Stimulated activated CD8-positive, alpha-beta memory T cell treated with anti-CD3 and anti-CD28 coated beads, Interleukin-7, amount 100 ng/mL, for 1 hour (primary cell): Measurements from ENCODE around the gene CD86.
"Not testable (repeated sequence)": the region's sequence is repeated elsewhere in the genome, so short reads cannot be mapped to it uniquely, and the experiment has no call there.

Experiments
- DNase-seq, 2 donors: peaks; one replicate each; pipeline ENCODE4 v3.0.0-alpha.2; 2020; ENCODE audit warnings: low read depth in 2 of 2

CD86 gene, protein sequence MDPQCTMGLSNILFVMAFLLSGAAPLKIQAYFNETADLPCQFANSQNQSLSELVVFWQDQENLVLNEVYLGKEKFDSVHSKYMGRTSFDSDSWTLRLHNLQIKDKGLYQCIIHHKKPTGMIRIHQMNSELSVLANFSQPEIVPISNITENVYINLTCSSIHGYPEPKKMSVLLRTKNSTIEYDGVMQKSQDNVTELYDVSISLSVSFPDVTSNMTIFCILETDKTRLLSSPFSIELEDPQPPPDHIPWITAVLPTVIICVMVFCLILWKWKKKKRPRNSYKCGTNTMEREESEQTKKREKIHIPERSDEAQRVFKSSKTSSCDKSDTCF

DNA sequence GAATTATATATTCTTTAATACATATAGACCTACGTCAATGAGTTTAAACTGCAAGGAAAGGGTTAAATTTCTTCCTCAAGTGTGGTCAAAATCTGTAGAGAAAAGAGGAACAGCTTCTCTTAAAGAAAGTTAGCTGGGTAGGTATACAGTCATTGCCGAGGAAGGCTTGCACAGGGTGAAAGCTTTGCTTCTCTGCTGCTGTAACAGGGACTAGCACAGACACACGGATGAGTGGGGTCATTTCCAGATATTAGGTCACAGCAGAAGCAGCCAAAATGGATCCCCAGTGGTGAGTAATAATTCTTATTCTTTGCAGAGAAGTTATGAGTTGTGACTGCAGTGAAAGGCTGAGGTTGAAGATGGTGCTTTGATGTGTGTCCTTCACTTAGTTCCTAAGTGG lies at the start of gene CD86:
CD86 (plus strand) TSS at position 148 of the 400 bp plus-strand sequence; CDS start at position 276, 128 bp downstream.
- no peak for DNase-seq

DNA sequence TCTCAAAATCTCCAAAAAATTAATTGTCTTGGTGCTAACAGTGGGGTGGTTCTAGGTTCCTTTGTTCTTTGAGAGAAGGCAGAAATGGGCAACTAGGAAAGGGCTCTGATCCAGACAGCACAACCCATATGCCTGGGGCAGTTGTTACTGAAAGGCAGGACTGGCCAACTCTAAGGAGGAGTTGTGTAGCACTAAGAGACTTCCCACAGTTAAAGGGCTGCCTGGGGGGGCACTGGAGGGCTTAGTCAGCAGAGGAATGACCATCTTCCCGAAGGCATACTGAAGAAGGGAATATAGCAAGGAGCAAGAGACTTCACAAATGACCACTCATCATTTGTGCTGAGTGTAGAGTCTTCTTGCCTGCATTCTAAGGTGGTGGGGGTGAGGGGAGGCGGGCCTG lies 48.9 kb upstream of the CD86 start:
- DNase-seq, result no peak

DNA sequence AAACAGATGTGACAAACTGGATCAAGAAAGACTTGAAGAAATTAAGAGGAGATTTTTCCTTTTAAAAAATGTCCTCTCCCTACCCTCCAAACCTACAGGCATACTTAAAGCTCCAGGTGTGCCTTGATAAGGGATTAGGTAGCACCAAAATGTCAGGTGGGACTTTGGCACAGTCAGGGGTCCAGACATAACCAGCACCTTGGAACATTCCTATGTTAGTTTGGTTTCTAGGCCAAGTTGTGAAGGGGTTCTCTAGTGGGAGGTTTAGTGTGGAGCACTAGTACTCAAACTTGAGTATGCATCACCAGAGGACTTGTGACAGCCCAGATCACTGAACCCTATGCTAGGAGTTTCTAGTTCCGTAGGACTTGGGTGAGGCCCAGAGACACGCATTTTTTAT lies 47.0 kb upstream of the CD86 start:
- DNase-seq, result no peak

DNA sequence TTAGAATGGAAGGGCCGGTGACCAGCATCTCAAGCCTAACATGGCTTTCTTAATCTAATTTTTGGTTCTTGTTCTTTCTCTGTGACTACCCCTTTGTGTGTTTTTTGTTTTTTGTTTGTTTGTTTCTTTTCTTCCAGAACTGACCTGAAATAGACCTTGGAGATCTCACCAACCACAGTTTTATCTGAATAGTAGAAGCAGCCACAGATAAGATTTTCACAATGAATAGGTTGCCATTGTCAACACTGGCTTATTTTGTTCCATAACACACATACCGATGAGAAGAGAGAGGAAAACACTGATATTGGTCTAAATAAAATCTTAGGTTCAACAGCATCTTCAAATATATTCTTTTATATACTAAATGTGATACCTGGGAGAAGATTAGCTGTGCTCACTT lies 44.7 kb upstream of the CD86 start:
- no peak for DNase-seq

DNA sequence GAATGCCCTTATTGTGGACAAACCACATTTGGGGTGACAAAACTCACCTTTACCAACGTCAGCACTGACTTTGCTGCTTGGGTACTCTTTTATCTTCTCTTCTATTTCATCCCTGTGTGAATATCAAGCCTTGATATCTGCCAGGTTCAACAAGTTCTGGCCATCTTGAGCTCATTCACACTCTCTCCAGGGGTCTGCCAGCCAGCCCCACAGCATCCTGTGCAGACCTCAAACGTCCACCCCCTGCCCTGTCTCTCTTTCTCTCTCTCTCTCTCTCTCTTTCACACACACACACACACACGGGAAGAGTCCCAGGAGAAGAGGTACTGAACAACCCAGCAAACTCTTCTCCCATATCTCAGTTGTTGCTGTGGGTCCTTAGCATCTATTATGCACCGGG lies 43.8 kb upstream of the CD86 start:
- no peak for DNase-seq

DNA sequence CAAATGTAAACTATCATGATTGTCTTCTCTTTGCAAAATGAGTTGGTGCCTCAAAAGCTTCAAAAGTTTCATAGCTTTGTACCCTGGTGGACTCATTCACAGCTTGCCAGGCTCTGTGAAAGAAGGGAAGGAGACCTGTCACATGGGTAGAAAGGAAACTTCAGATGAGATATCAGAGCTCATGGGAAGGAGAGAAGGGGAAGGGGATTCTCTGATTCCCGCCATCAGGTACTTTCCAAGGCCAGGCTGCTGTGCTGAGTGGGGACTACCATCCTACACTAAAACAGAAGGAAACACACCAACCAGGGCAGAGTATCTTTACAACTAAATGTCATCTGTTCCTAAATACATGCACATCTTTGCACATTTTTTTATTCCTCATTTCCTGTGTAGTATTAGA lies 42.3 kb upstream of the CD86 start:
- DNase-seq, result no peak

DNA sequence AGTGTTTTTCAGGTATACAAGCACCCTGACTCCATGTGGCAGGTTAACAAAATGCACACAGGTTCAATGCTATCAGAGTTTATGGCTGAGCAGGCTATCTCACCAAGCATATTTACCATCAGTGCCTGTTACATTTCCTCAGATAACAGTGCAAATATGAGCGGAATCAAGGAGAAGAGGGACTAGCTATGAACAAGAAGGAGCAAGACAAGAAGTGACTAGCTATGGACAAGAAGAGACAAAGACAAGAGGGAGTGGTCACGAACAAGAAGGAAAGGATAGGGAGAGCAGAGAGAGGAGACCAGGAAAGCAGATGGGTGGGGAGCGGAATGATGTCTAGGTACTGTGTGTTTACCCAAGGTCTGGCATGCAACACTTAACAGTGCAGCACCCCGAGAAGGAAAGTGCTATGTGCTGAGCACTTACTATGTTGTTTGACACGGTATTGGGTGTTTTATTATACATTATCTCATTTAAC lies 41.7 kb upstream of the CD86 start:
- no peak for DNase-seq

DNA sequence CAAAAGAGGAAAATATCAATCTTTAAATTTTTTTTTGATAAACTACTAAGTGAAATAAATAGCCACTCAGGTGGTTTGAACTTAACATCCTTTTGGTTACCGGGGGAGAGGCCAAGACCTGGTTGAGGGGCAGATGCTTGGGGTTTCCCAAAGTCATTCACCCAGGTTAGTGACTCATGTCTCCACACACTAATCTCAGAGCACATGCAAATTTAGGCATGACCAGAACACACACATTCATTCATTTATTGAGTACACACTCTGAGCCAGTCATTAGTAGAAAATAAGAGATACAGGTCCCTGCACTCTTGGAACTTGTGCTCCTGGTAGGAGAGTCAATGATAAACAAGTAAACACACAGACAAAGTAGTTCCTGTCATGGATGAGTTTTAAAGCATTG lies 40.4 kb upstream of the CD86 start:
- no peak for DNase-seq

DNA sequence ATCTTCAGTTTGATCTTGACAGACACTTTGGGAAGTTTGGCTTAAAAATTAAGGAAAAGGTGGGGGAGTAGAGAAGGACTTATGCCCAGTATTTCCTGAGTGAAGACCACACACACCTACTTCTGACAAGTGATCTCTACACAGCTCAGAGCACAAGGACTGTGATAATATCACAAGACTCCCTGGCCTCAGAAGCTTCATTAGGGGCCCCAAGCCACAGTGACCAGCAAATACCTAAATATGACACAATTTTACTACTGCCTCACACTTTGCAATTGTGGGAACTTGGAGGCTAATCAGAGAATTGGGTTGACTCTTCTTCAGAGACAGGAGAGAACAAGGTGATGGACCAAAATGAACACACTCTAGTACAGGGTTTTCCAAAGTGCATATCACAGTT lies 35.7 kb upstream of the CD86 start:
- no peak for DNase-seq

DNA sequence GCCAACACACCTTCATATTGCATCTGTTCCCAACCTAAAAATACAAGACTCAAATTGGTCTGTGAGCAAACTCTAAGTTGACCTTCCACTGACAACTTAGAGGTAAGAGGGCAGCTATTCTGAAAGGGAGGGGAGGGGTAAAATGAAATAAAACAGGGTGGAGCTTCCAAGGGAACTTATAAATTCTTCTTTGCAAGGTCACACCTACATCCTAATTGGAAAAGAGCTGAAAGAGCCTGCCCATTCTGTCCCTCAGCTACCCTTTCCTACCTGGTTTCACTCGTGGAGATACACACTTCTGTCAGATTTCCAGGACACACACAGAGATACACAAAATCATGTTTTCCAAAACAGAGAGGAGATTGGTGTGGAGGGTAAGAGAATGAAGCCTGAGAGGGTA lies 34.1 kb upstream of the CD86 start:
- no peak for DNase-seq

DNA sequence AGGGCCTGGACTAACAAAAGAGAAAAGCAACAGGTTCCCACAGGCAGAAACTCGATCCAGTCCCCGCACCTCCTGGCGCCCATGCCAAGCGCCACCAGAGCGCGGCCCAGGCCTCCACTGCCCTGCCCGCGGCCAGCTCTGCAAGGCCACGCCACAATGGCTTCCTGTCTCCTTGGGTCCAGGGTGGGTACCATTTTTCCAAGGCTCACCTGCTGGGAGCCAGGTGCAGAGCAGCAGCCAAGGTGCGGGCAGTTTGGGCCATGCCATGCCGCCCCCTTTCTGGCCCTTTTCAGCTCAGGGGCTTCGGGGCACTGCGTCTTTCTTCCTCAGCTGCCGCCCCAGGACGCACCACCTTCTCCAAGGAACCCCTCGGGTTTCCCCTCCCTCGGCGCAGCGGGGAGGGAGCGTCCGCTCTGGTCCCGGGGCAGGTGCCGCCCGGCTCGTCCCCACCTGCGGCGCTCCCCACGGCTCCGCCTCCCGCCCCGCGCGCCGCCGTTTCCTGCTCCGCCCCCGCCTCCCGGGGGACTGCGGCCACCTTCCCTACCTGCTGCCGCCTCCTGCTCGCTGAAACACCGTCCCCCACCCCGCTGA lies 33.3 kb upstream of the CD86 start, which contains the start of gene ILDR1:
ILDR1 (minus strand) TSS at position 437 of the 591 bp plus-strand sequence; CDS start at position 267, 170 bp downstream.
- DNase-seq, result no peak

DNA sequence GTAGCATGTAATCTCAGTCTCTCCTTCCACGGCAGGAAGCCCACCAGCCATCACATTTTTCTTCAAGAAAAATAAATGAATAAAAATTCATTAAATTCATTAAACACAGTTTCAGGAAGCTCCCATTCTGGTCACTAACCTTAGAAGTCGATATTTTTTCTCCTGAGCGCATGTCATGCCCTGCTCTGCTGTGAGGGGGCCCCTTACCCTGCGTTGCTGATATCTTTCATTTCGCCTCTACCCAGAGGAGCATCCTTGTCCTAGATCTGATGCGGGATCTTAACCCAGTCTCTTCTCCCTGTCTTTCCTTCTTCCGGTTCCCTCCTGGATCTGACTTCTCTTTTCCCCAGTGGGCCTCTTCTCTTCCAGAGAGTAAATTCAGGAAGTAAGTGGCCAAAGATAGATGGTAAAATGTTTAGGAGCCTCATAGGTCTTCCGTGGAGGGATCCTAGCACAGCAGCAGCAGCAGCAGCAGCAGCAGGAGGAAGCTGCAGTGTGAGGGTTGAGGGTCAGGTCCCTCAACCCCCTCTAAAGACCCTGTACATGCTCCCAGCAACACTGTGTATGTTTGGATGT lies 31.7 kb upstream of the CD86 start:
- no peak for DNase-seq

DNA sequence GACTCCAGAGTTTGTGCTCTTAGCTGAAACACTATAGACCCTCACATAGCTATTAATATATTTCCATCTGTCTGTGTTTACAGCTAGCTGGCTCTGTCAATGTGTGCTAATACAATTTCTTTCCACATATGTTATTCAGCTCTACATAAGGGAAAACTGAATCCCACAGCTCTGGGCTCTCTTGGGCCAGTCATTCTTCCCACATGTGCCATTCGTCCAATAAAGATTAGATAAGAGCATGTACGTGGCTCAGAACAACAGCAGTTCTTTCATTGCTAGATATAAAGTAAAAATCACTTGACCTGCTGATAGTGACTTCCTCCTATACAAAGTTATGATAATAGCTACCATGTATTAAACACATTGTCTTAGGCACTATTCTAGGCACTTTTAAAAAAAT lies 30.4 kb upstream of the CD86 start:
- no peak for DNase-seq

DNA sequence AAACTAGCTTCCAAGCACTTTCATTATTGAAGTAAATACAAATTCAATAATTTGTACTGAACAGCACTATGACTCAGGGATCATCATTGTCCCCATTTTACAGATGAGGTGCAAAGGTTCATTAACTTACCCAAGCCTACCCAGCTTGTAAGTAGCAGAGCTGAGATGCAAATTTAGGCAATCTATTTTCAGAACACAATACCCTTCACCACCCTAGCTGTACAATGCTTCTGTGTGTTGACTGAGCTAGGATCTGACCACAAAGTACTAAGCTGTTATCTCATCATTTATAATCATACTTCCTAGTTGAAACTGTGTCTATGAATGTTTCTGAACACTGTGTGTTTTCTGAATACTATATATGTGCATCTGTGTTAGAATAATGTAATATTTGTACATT lies 29.9 kb upstream of the CD86 start:
- no peak for DNase-seq

DNA sequence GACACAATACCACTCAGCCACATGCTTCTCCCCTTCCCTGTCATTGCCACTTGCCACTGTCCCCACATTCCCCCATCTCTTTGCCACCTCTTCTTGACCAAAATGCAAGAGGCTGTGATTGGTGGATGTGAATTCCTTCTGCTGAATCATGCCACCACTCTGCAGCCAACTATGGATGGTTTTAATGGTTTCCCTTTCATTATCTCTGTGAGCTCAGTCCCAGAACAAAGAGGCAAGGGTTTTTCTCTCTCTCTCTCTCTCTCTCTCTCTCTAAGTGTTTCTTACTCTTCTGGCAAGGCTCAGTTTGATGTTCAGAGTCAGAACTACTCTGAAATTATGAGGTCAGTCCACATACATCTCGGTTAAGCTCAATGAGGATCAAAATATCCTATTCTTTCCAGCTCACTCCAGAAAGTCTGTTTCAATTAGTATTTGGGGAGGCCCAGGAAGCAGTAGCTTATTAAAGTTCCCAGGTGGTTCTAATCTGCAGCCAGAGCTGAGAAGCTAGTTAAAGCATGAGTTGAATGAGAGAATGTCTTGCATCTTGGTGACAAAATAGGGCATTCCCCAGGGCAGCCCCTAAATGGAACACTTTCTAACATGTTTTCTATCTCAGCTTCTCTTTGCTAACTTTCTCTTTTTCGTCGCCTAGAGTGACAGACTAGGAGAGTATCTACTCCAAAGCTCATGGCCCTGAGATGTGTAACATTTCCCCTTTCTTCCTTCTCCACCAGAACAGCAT lies 24.6 kb upstream of the CD86 start:
- no peak for DNase-seq

DNA sequence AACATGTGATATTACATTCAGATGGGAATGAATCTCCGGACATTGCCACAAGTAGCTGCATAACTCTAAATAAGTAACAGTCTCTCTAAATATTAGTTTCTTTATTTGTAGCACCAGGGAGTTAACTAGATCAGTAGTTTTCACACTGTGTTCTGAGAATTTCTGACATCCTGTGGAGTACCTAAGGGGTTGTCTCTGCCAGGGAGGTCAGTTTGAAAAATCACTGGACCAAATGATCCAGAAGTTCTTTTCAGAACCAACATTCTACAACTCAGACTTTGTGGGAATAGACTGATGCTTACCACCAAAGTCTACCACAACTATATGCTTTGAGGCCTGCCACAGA lies 24.1 kb upstream of the CD86 start:
- DNase-seq, result no peak

DNA sequence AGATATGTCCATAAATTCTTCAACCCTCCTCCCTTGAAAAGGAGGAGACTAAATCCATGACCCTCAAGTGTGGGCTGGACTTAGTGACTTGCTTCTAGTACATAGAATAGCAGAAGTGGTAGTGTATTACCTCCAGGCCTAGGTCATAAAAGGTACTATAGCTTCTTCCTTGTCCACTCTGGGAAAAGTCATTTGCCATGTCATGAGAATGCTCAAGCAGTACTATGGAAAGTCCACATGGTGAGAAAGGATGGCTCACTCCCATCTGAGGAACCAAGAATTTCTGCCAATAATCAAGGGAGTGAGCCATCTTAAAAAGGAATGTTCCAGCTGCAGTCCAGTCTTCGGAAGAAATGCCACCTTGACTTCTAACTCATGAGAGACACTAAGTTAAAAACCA lies 22.6 kb upstream of the CD86 start:
- no peak for DNase-seq

DNA sequence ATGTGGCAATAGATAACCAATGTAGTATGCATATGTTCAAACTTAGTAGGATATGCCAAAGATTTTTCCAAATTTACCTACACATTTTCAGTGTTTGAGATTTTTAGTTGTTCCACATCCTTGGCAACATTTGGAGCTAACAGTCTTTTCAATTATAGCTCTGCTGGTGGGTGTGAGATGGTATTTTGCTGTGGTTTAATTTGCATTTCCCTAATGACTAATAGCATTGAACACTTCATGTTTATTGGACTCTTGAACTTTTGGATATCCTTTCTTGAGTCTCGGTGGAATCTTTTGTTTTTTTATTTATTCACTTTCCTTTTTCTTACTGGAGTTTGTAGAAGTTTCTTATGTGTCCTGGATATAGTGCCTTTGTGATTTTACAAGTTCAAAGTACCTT lies 22.1 kb upstream of the CD86 start:
- no peak for DNase-seq

DNA sequence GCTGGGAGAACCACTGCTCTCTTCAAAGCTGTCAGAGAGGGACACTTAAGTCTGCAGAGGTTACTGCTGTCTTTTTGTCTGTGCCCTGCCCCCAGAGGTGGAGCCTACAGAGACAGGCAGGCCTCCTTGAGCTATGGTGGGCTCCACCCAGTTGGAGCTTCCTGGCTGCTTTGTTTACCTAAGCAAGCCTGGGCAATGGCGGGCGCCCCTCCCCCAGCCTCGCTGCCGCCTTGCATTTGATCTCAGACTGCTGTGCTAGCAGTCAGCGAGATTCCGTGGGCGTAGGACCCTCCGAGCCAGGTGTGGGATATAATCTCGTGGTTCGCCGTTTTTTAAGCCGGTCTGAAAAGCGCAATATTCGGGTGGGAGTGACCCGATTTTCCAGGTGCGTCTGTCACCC lies 7.9 kb upstream of the CD86 start:
- DNase-seq, result not testable (repeated sequence)

DNA sequence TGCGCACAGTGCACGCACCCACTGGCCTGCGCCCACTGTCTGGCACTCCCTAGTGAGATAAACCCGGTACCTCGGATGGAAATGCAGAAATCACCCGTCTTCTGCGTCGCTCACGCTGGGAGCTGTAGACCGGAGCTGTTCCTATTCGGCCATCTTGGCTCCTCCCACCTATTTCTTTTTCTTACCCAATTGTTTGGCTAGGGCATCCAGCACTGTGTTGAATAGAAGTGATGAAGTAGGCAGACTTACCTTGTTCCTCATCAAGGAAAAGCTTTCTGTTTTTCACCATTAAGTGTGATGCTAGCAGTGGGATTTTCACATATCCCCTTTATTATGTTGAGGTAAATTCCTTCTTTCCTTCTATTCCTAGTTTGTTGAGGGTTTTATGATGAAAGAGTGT lies 7.4 kb upstream of the CD86 start:
- not testable (repeated sequence) for DNase-seq

DNA sequence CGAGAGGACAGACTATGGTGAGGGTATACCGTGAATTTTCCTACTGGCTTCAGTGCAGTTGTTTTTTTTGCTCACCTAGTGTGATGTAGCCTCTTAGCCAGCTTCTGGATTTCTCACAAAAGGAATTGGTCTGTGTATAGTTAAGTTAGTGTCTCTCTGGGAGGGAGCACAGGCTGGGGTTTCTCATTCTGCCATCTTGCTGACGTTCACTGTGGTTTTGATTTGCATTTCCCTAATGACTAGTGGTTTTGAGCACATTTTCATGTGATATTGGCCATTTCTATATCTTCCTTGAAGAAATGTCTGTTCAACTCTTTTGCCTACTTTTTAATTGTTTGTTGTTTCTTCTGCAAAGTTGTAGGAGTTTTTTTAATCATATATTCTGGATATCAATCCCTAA lies 2.2 kb upstream of the CD86 start:
- no peak for DNase-seq

DNA sequence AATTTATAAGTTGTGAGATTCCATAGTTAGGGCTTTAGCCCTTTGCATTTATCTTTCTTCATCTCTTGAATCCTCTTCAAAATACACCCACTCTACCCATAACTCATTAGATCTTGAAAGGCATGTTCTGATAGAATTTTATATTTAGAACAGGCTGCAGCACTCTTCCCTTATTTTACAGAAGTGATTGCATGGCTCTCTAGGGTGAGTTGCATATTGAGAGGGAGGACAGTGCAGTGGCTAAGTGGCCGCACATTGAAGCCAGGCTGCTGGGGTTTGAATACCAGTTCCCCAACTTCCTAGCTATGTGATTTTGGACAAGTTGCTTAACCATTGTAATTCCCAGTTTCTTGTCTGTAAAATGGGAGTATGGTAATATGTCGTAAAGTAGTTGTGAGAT lies 2.5 kb downstream of the CD86 start:
- no peak for DNase-seq

DNA sequence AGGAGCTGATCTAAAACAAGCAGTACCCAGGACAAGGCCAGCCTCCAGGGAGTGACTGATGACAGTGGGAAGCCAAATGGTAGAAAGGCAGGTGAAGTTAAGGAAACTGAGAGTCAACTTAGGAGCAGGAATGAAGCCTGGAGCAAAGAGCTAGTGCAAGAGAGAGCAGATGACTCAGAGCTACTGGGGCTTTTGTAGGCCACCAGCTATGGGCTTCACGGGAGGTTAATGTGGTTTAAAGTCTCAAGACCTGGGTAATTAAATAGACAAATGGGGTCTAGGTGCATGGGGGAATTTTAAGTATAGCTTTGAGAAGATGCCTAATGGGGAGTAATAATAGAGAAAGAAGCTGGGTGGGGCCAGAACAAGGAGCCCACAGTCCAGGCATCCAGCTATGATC lies 3.1 kb downstream of the CD86 start:
- no peak for DNase-seq
